HG03108 (cell line): Measurements from ENCODE around the gene CFAP100.
A peak's percentile ranks its signal among the peaks of the same experiment; 100 is the strongest.

ENCODE experiments used
- ATAC-seq: cut with Tn5 transposase; IDR thresholded peaks from one replicate; pipeline ENCODE4 v1.9.1; 2021; ENCODE audit warnings: moderate library complexity; ENCODE audit not compliant: unreplicated experiment

Gene CFAP100

DNA sequence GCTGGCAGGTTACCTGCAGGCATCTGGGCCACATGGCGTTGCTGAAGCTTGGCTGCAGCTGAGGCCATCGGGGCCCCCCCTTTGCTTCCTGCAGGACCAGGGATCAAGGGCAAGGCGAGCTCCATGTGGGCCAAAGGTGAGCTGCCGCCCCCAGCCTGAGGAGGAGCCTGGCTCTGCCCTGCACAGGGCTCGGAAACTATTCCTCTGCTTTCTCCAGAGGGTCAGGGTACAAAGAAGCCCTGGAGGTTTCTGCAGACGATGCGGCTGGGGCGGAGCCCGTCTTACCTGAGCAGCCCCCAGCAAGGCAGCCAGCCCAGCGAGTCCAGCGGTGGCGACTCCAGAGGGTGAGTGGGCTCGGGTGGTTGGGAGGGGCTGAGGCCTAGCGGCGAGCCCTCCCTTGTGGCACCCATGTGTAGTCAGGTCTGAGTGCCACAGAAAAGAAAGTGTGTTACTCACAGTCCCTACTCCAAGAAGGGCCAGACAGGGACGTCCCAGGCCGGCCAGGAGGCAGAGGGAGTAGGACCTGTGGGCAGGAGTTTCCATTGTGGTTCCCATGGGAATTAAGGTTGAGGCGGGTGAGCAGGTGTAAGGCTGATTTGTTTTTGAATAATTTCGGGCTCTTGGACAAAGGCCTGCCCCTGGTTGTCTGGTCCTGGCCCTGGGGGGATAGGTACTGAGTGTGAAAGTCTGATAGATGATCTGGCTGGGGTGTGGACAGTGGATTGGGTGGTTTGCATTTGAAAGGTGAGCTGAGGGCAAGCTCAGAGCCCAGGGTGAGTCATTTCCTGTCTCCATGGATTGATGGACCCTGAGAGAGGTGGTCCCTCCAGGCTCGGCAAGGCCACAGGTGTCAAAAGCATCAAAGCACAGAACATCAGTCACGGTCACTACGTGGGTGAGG is 25.4 kb downstream of the CFAP100 start:
- ATAC-seq, result no peak

DNA sequence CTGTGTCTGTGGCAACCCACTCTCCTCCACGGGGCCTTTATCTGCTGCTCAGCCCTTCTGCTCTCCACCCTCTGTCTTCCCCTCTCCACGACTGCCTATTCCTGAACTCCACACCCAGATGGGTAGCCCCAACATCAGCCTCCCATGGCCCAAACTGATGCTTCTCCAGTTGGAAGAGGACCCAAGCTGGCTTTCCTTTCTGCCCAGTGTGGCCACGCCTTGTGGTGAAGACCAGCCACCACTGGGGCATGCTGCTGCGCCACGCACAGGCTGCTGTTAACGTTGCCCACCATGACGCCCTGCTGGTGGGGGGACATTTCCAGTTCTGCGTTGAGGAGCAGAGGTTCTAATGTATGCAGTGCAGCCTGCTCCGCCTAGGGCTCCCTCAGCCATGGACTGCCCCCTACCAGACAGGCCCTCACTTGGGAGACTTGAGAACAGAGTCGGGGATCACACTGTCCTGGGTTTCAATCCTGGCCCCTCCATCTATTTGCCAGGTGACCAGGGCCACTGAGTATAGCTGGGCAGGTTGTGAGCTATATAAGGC is 26.9 kb downstream of the CFAP100 start:
- no peak for ATAC-seq

GRCh38 chr3:126422121-126422520 is 27.4 kb downstream of the CFAP100 start:
- ATAC-seq, result no peak

- ATAC-seq, result no peak
These were observed 27.9 kb downstream of the CFAP100 start for GRCh38 chr3:126422571-126423091.

DNA sequence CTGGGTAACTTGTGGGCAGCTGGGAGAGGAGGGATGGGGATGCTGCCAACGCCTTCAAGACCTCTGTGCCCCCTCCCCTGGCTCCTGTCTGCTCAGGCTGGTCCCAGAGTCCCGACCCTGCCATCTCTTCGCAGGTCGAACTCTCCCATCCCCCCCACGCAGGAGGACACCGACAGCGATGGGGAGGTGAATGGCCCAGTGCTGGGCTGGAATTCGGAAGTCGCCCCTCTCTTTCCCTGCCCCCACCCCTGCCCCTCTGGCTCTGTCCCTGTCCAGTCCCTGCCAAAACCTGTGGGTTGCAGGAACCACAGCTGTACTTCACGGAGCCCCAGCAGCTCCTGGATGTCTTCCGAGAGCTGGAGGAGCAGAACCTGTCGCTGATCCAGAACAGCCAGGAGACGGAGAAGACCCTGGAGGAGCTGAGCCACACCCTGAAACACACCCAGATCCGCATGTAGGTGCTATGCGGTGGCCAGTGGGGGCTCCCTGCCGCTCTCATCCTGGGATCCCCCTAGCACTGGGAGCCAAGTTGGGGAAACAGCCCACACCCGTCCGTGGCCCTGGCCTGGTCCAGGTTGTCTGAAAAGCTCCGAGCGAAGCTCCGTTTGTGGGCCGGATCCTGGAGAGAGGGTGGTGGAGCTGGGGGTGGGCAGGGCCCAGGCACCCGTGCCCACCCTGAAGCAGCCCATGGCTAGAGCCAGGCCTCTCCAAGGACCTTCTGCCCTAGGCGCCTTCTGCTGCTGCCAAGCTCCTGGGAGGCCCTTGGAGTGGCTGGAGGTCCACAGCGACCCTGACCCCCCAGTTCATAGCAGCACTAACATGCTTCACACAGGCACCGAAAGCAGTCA is 28.7 kb downstream of the CFAP100 start:
- no peak for ATAC-seq

- ATAC-seq, result no peak
These were observed 29.5 kb downstream of the CFAP100 start for GRCh38 chr3:126424039-126424717.

DNA sequence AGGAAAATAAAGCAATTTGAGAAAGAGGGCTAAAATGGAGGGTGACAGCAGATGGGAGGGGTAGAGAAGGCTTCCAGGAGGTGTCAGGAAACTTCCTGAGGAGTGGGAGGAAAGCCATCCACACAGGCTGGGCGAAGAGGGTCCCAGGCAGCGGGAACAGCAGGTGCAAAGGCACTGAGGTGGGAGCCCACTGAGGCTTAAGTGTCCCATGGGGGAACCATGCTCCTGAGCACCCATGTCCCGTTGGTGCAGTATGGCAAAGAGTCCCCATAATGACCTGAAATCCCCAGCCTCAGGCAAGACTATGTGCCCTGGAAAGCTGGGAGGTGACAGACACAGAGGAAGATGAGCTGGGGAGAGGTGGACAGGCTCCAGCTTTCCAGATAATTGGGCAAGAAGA is 30.0 kb downstream of the CFAP100 start:
- no peak for ATAC-seq

DNA sequence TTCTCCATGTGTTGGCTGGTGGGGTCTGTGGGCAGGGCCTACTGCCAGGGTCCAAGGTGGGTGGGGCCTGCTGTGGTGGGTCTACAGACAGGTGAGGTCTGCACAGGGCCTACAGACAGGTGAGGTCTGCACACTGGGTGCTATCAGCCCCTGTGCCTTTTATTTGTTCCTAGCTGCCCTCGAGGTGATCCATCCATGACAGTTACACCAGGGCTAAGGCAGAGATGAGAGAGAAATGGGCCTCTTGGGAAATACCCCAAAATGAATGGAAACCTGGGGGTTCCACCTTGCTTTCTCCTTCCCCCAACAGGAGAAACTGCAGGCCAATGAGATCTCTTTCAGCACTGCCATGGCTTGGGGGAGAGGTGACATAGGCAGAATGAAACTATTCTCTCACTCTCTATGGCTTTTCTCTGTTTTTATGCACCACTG is 36.4 kb downstream of the CFAP100 start:
- ATAC-seq, result peak; percentile 77

DNA sequence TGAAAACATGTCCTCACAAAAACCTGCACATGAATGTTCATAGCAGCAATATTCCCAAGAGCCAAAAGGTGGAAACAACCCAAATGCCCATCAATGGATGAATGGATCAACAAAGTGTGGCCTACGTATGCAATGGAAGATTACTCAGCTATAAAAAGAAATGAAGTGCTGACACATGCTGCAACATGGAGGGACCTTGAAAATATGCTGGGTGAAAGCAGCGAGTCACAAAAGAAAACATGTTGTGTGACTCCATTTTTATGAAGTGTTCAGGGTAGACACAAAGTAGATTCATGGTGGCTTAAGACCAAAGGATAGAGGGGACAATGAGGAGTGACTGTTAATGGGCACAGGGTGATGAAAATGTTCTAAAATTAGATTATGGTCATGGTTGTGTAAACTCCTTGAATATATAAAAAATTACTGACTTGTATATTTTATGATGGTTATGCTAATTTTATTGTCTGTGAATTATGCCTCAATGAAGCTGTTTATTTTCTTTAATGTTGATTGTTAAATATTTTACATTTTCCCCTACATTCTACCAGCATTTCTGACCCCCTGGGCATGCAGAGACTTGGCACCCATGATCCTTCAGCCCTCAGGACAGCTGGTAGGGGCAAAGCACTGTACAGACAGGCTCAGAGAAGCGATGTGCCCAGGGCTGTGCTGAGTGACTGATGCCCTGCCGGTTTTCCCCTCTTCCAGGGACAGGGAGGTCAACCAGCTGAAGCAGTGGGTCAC is 37.8 kb downstream of the CFAP100 start:
- no peak for ATAC-seq

- no peak for ATAC-seq
These were observed 38.4 kb downstream of the CFAP100 start for GRCh38 chr3:126433105-126433430.

DNA sequence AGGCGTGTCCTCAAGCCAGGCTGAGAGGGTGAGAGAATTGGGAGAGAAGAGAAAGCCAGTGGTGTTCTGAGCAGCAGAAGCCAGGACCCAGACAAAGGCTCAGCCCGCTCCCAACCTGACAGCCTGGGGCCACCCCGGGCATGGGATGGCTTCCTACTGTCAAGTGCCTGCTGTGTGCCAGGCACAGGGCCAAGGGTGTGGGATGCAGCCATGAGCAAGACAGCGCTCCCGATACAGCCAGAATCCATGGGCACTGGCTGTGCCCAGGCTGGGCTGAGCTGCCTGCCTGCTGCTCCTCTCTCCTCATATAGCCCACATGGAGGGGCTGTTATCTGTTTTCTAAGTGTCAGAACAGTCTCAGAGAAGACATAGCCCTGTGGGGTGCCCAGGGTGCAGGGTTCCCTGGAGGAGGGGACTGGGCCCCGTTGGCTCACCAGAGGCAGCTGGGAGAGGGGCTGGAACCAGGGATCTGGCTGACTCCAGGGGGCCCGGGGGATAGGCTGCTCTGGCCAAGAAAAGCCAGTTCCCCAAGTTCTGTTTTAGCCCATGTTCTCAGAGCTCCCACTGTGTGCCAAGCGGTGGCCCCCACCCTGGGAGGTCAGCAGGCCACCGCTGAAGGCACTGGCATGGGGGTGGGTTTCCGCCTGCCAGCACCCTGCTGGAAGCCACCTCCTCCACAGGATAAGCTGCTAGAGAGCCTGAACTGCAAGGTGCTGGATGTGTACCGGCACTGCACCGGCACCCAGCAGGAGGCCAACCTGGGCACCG is 39.0 kb downstream of the CFAP100 start:
- no peak for ATAC-seq

- no peak for ATAC-seq
These were observed 39.5 kb downstream of the CFAP100 start for GRCh38 chr3:126434264-126434590.

DNA sequence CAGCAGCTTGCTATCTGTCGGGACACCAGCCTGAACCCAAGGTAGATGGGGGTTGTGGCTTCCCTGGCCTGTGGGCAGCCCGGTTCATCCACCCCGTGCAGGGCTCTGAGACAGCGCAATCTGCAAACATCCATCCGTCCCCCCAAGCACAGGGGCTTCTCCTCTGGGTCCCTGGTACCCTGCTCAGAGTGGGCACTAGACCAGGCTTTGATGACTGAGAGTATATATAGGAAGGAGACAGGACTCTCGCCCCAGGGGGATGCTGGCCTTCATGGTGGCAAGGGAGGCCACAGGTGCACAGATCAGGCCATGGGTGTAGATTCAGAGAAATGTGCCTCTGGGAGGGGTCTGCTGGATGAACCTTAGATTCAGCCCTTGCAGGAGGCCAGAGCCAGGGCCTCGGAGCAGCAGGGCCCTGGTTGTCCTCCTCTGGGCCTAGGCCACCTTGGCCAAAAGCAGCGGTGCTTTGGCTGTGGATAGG is 40.3 kb downstream of the CFAP100 start:
- no peak for ATAC-seq

DNA sequence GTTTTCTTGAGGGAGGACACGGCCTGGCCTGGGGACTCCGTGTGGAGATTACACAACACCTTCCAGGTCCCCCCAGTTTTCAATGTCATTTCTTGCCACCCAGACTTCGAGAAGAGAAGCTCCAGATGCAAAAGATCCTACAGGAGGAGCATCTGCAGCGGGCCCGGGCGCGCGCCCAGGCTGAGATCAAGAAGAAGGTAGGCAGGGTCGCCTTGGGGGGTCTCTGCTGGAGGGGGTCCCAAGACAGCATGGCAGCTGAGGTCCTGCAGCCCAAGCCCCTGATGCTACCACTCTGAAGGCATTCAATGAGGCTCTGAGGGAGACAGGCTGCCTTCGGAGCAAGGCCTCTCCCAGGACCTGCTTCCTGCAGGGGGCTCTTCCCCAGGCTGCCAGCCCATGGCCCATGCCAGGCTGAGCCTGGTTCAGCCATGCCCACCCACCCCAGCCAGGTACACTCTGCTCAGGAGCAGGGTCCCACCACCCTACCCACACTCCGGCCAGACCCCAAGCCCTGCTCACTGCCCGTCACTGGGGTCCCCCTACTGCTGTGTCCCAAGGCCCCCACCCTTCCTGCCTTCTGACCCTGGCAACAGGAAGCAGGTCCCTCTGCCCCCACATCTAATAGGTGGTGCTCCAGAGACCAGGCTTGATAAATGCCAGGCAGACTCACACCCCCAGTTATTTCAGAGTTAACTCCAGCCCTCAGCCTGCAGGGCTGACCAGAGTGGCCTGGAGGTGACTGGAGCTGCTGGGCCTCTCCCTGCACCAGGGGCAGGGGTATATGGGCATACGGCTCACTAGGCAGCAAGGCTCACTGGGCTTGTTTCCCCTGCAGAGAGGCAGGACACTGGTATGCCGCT is 41.0 kb downstream of the CFAP100 start:
- ATAC-seq, result no peak

- ATAC-seq, result no peak
These were observed 42.4 kb downstream of the CFAP100 start for GRCh38 chr3:126436826-126437717.

DNA sequence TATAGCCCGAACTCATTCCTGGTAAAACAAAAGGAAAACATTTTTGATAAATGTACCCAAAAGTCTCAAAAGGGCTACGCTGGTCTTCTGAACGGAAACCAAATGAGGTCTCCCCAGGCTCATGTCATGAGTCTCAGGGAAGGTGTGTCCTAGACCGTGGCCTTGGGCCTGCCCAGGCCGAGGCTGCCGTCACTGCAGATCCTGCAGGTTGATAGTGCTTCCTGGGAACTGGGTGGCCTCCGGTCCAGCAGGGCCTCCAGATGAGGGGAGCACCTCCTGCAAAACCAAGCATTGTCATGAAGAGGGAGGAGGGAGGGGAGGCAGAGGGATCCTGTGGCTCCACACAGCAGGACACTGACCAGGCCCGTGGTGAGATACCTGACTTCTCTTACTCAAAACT is 43.5 kb downstream of the CFAP100 start:
- no peak for ATAC-seq

- no peak for ATAC-seq
These were observed 44.0 kb downstream of the CFAP100 start for GRCh38 chr3:126438746-126439145.
